OCI-LY7 (cell line): Measurements from ENCODE around the gene CDON.

Experiments
- CTCF ChIP-seq: fragments of 200-600 bp; sonication (generic); conservative IDR thresholded peaks from 2 replicates; pipeline ENCODE4 v1.5.1; 2014; ENCODE audit warnings: mild to moderate bottlenecking, antibody characterized with exemption, low read length, moderate library complexity, mixed read lengths
- EZH2phosphoT487 ChIP-seq: fragments of 200-600 bp; sonication (generic); IDR thresholded peaks from 2 replicates; pipeline ENCODE4 v1.6.1; 2018; ENCODE audit warnings: low read depth, borderline replicate concordance, mild to moderate bottlenecking, mixed run types, antibody characterized with exemption, low read length, moderate library complexity, mixed read lengths

GRCh38 chr11:125935056-125935455, 127.6 kb downstream of the CDON start:
- TF ChIP-seq CTCF, result 0 out of 2 replicates have a peak, but pooled peaks have one; percentile 21
- no peak for TF ChIP-seq EZH2phosphoT487
